ENCODE measurements around the gene INPP5D.

DNA sequence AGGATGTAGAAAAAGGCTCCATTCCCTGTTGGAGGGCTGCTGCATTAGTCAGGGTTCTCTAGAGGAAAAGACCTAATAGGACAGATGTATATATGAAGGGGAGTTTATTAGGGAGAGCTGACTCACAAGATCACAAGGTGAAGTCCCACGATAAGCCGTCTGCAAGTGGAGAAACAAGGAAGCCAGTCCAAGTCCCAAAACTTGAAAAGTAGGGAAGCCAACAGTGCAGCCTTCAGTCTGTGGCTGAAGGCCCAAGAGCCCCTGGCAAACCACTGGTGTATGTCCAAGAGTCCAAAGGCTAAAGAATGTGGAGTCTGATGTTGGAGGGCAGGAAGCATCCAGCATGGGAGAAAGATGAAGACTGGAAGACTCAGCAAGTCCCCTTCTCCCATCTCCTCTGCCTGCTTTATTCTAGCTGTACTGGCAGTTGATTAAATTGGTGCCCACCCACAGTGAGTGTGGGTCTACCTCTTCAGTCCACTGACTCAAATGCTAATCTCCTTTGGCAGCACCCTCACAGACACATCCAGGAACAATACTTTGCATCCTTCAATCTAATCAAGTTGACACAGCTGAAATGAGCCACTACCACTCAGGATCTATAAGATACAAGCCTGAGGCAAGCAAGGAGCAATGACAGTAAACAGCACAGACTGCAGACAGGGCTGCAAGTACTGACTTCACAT lies 161.4 kb downstream of the INPP5D start:
- TF ChIP-seq SKI (IDR thresholded peaks at IDR 0.05; ENCODE audit: partially characterized antibody) = no peak
- TF ChIP-seq ZNF430 (CRISPR knock-in tag; IDR thresholded peaks at IDR 0.05) = no peak
- no peak for TF ChIP-seq TARDBP (CRISPR knock-in tag; IDR thresholded peaks at IDR 0.05)
- TF ChIP-seq, protein P1, sequence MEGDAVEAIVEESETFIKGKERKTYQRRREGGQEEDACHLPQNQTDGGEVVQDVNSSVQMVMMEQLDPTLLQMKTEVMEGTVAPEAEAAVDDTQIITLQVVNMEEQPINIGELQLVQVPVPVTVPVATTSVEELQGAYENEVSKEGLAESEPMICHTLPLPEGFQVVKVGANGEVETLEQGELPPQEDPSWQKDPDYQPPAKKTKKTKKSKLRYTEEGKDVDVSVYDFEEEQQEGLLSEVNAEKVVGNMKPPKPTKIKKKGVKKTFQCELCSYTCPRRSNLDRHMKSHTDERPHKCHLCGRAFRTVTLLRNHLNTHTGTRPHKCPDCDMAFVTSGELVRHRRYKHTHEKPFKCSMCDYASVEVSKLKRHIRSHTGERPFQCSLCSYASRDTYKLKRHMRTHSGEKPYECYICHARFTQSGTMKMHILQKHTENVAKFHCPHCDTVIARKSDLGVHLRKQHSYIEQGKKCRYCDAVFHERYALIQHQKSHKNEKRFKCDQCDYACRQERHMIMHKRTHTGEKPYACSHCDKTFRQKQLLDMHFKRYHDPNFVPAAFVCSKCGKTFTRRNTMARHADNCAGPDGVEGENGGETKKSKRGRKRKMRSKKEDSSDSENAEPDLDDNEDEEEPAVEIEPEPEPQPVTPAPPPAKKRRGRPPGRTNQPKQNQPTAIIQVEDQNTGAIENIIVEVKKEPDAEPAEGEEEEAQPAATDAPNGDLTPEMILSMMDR (CRISPR knock-in tag; IDR thresholded peaks at IDR 0.05) = no peak
- TF ChIP-seq NCOA5 (CRISPR knock-in tag; IDR thresholded peaks at IDR 0.05) = no peak
- TF ChIP-seq POLR2AphosphoS5 (IDR thresholded peaks at IDR 0.05; ENCODE audit: low read depth, low read length) = no peak
- TF ChIP-seq POLR2A (IDR thresholded peaks at IDR 0.05; ENCODE audit: insufficient read depth in 1 of 2, low read depth in 2 of 2, low read length in 2 of 2) = no peak
